HG03108 (cell line): ENCODE measurements around the gene CDH2.
"Not testable (repeated sequence)": the region's sequence is repeated elsewhere in the genome, so short reads cannot be mapped to it uniquely, and the experiment has no call there.

Experiments
- ATAC-seq: cut with Tn5 transposase; IDR thresholded peaks from one replicate; pipeline ENCODE4 v1.9.1; 2021; ENCODE audit warnings: moderate library complexity; ENCODE audit not compliant: unreplicated experiment

Gene CDH2

GRCh38 chr18:27942706-27943105 is 234.2 kb downstream of the CDH2 start:
- ATAC-seq: no peak

GRCh38 chr18:27931535-27931934 is 245.4 kb downstream of the CDH2 start:
- ATAC-seq: no peak

GRCh38 chr18:27922780-27923179 is 254.2 kb downstream of the CDH2 start:
- ATAC-seq: no peak

- no peak for ATAC-seq
Measured at GRCh38 chr18:27921904-27922751, 254.8 kb downstream of the CDH2 start.

GRCh38 chr18:27921392-27921791 is 255.5 kb downstream of the CDH2 start:
- no peak for ATAC-seq

GRCh38 chr18:27920836-27921235 is 256.1 kb downstream of the CDH2 start:
- no peak for ATAC-seq

- not testable (repeated sequence) for ATAC-seq
Measured at GRCh38 chr18:27906189-27906588, 270.7 kb downstream of the CDH2 start.

- ATAC-seq: no peak
Measured at GRCh38 chr18:27903906-27904305, 273.0 kb downstream of the CDH2 start.

- ATAC-seq: no peak
Measured at GRCh38 chr18:27901424-27902226, 275.3 kb downstream of the CDH2 start.
